HG02678 (cell line): Measurements from ENCODE around the gene GALNT10.
"Not testable (repeated sequence)": the region's sequence is repeated elsewhere in the genome, so short reads cannot be mapped to it uniquely, and the experiment has no call there.

Source experiments
- ATAC-seq: cut with Tn5 transposase; IDR thresholded peaks from one replicate; pipeline ENCODE4 v1.9.1; 2021; ENCODE audit warnings: mild to moderate bottlenecking, moderate library complexity; ENCODE audit not compliant: unreplicated experiment

GALNT10 gene, protein sequence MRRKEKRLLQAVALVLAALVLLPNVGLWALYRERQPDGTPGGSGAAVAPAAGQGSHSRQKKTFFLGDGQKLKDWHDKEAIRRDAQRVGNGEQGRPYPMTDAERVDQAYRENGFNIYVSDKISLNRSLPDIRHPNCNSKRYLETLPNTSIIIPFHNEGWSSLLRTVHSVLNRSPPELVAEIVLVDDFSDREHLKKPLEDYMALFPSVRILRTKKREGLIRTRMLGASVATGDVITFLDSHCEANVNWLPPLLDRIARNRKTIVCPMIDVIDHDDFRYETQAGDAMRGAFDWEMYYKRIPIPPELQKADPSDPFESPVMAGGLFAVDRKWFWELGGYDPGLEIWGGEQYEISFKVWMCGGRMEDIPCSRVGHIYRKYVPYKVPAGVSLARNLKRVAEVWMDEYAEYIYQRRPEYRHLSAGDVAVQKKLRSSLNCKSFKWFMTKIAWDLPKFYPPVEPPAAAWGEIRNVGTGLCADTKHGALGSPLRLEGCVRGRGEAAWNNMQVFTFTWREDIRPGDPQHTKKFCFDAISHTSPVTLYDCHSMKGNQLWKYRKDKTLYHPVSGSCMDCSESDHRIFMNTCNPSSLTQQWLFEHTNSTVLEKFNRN

DNA sequence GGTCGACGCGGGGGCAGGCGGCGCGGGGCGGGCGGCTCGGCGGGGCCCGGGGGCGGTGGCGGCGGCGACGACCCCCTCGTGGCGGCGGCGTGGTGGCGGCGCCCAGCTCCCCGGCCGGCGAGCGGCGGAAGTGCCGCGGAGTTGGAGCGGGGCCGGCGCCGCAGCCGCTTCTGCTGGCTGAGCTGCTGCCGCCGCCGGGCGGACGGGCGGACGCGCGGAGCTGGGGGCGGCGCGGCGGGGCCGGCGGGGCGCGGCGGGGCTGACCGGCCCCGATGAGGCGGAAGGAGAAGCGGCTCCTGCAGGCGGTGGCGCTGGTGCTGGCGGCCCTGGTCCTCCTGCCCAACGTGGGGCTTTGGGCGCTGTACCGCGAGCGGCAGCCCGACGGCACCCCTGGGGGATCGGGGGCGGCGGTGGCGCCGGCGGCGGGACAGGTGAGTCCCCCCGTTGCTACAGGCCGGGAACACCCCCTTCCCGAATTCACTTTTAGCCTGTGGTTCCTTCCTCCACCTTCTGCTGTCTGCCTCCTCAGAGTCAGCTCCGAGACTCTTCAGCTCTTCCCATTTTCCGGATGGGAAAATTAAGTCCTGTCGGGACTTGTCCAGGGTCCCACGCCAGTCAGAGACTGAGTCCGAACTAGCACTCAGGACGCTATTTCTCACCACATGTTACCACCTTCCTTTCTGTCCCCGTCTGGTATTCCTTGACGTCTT, at the start of gene GALNT10:
TSS of gene GALNT10 (plus strand) at position 139 of the 710 bp plus-strand sequence. CDS start at position 273, 134 bp downstream.
- ATAC-seq, result peak; percentile 68

DNA sequence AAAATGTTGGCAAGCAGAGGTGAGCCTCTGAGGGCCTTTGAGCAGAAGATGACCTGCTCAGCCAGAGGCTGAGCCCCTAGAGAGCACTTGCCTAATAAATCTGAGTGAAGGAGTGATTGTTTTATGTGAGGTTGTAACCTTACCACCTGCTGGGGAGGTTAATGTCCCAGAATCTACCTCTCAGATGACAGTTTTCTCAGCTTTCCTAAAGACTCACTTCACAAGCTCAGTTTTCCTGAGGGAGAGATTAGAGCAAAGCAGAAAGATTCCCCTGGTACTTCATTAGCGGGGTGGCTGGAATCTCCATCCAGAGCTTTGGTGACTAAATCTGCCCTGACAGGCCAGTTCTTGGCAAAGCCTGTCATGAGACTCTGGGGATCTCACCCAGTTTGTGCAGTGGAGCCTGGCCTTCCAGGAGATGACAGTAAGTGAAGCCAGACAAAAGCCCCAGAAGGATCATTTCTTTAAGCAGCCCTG, 48.8 kb upstream of the GALNT10 start:
- no peak for ATAC-seq

DNA sequence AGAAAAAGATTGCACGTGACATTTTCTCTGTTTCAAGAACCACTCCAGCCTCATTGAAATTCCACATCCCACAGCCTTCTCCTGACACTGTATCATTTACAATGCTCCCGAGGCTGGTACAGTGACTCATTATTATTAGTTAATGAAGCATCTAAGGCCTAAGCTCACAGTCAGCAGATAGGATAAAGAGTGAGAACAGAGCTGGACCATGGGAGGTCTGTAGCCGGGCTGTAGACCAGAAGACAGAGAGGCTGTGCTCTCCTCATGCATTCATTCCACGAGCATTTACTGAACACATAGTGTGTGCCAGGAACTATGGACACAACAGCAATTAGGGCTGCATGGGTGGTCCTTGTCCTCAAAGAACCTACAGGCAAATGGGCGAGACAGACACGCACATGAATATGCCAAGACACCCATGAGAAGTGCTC, 47.3 kb upstream of the GALNT10 start:
- ATAC-seq, result no peak

DNA sequence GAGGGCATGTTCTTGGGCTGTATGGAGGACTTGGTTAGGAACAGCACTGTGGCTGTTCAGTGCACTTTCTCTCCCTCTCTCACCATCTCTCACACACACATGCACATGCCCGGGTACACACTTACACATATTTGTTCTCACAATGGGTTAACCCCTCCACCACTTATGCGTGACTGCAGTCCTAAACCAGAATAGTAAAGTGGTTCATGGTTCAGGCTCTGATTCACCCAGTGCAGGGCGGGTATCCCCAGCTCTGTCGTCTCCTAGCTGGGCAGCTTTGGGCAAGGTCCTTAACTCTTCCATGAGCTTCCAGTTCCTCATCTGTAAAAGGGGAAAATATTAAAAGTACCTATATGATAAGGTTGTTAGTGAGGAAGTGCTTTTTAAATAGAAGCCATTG, 45.3 kb upstream of the GALNT10 start:
- ATAC-seq, result no peak

DNA sequence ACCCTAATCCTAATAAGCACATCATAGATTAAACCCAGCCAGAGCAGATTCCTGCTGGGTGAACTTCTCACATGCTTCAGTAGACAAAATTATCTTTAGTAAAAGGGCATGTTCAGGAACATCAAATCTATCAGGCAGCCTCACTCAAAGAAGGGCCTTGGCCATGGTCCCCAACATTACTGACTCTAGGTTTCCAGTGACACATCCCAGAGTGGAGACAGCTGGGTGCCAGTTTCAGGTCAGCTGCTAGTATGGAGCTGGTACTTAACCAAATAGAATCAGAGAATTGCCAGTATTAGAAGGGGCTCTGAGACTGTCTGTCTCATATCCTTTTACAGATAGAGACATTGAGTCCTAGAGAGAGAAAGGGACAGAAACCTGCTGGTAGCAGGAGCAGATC, 44.1 kb upstream of the GALNT10 start:
- no peak for ATAC-seq

DNA sequence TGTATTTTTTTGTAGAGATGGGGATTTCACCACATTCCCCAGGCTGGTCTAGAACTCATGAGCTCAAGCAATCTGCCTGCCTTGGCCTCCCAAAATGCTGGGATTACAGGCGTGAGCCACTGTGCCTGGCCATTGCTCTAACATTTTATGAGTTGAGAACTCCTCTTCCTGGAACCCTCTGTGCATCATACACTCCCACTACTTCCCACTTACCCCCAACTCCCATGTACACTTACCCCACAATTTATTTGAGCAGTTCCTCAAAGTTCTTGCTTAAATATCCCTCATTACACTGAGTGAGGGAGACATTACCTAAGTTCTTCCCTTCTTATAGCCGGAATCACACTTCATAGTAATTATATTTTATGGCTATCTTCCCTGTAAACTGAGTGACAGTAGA, 42.9 kb upstream of the GALNT10 start:
- ATAC-seq, result no peak

DNA sequence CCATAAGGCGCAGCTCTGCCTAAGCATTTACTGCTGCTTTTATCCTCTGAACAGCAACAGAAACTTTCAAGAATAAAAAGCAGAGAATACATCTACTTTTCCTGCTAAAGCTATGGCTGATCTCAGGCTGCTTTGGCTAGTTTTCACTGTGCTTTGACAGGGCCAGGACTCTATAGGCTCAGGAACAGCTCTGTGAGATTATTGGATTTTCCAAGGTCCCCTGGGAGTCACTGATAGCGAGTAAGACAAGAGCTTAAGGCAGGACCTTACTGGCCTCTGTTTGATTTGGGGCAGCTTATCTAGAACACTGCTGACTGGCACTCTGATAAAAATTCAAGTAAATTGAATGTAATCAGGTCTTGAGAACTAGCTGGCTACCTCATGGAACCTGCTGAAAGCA, 40.1 kb upstream of the GALNT10 start:
- ATAC-seq, result not testable (repeated sequence)

DNA sequence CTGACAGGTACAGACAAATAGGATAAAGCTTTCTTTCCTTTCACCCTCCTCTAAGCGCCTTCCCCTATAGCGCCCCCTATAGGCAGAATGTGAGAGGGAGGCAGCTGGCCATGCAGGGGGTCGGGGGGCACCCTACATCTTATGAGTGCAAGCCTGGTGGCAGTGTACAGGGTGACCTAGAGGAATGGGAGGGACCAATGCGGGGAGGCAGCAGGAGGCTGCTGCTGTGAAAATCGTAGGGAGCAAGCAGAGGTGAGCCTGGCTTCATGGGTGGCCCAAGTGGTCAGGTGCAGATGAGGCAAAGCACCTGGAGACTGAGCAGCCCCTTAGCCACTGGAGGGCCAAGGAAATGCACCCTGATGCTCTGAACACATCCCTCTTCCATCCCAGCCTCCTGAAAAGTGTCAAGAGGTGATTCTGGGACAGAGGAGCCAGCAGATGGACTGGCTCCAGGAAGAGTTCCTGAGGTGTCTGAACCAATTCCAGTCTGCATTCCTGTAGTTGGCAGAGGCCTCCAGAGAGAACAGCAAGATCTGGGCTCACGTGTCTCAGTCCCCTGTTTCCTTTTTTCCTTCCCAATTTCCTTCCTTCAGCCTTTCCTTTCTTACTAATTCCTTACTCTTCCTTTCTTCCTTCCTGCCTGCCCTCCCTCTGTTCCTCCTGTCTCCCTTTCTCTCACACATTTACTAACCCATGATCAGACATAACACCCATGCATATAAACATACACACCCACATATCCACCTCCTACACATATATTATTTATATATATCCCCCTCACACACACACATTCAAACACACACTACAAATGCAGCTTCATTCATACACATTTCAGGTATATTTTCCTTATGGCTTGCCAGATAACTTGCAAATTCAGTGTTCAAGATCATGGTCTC, 32.8 kb upstream of the GALNT10 start:
- no peak for ATAC-seq

DNA sequence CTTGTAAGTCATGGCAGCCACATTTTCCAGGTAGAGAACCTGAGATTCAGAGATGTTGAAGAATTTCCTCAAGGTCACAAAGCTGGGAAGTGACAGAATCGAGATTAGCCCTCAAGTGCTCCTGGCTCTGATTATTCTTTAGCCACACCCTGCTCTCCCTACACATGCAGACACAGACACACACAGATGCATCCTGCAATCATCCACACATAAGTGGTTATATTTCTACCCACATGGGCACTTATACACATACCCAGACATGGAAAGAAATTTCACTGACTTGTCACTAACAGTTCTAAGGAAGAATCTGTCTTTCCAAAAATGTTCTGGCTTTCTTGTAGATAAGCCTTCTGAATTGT, 32.2 kb upstream of the GALNT10 start:
- ATAC-seq, result no peak

DNA sequence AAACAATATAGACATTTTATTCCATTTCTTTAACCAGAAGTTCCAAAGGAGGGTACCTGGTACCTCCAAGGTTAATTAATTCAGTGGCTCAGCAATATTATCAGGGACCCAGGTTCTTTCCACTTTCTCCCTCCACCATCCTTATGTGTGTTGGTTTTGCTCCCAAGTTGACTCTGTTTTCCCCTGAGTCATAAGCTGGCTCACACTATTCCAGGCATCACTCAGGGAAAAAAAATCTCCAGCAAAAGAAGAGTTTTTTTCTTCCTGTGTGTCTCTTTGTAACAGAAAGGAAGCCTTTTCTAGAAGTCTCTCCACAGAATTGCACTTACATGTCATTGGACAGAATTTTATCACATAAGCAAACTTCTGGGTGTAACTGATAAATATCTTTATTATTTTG, 31.2 kb upstream of the GALNT10 start:
- ATAC-seq, result no peak

DNA sequence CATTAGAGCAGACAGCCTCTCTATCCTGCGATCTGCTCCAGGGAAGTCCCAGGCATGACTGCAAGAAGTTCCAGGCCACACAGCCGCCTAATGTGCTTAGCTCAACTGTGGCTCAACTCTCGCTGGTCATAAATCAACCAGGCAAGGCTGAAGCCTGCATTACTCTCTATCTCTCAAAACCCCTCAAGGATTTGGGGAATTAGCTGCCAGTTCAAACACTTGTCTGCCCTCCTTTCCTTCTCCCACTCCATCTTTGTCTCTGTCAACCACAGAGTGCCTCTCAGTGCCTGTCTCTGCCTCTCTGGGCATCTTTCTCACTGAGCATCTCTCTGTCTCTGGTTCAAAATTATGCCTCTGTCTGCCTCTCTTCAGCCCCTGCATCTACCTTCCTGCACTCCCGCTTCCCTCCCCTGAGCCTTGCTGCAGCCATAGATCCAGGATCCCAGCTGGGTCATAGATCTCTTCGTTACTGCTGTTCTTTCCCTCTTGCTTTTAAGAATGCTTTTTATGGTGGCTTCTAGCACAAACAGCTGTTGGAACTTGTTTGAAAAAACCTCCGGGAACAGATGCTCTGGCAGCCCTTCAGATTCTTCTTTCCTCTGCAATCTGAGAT, 27.9 kb upstream of the GALNT10 start:
- no peak for ATAC-seq

DNA sequence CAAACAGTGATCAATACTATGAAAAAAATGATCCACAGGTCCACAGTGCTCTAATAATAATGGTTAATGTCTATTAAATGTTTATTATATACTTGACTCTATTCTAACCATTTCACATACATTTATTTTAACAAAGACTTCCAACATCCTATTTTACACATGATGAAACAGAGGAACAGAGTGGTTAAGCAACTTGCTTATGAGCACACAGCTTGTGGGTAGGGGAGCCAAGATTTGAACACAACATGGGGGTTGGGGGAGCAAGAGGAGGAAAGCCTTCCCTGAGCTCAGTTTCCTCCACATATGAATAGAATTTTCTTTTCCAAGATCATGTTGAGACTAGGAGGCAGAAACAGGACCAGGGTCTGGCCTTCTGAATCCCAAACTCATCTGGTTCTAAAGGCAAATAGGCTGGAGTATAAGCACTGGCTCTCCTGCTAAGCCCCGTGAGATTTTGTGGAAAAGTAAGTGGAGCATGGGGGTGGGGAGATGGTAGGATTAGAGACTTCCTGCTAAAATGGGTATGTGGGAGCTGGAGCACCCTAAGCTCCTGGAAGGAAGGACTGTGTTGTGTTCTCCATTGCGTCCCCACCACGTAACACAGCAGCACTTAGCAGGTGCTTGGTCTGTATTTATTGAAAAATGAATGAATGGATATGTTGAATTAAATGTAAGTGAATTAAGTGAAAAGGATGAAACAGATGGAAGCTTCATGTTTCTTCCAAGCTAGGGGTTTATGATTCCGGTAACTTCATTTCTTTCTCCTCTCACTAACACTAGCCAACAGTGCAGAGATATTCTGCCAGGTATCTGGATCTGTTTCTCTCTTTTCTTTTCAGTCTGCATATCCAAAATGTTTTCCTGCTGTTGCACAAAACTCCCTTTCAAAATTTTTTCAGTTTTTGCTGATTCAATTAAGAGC, 26.9 kb upstream of the GALNT10 start:
- ATAC-seq, result no peak

DNA sequence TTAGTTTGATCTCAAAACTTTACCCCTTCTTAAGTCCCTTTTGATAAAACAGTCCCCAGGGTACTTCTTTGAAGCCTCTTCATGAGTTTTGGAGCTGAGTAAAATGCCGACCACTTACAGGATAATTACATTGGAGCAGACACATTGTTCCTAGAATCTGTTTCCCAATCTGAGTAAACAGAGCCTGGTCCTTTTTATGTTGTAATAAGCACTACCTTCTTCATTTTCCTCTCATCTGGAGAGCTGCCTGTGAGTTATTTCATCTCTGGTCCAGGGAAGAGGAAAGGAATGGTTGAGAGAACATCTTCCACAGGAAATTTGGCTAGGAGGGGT, 26.3 kb upstream of the GALNT10 start:
- ATAC-seq, result no peak

DNA sequence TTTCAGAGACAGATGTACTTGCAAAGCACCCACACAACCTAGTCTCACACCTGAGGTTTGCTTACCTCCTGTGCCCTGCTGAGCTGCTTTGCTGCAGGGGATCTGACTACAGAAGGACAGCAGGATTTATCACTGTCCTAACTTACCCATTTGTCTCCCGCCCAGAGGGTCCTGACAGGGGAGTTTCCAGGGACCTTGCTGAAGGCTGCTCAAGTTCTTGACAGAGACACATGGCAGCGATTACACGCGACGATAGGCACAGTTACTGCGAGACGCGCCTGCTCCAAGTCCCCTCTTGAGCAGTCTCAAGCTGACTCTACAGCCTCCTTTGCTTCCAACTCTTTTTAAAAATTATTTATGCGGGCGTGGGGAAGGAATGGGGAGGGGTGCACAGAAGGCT, 24.6 kb upstream of the GALNT10 start:
- ATAC-seq, result no peak

DNA sequence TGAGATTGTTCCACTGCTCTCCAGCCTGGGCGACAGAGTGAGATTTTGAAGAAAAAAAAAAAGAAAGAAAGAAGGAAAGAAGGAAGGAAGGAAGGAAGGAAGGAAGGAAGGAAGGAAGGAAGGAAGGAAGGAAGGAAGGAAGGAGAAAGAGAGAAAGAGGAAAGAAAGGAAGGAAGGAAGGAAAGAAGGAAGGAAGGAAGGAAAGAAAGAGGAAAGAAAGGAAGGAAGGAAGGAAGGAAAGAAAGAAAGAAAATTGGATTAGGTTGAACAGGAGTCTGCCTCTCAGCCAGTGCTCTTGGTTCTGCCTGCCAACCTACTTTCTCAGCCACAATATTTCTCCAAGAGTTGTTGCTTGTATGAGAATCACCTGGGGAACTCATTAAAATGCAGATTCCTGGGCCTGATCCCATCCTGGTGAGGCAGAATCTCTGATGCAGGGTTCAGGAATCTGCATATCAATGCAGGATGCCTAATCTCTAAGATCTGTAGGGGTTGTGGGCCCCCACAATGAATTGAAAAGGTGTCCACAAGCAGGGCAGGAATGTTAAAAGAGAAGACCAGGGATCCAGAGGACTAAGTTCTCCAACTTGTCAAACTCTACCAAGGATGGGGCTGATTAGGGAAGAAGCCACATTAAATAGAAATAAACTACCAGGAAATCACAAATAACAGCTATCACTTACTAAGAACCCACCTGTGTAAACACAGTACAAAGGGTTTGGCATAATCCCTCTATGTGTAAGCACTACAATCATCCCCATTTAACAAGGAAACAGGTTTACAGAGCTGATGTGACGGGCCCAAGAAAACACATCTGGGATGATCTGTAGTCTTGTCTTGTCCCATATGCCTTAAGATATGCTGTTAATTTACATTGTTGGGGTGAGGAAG, 23.4 kb upstream of the GALNT10 start:
- ATAC-seq, result no peak

DNA sequence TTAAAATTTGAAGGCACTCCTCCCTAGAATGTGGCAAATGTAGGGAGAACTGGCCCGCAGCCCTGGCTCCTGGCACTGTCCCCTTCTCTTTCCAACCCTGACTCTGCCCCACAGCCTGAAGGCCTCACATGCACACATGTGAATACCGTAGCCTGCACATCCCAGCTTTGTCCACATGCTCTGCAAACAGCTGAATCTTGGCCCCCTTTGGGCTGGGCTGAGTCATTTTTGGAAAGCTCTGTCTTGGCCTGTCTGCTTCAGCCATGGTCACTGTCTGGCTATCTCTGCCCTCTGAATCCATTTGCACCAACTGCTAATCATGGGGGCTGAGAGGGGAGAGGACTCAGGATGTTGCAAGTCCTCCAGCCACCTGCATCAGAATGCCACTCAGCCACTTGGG, 22.1 kb upstream of the GALNT10 start:
- no peak for ATAC-seq

DNA sequence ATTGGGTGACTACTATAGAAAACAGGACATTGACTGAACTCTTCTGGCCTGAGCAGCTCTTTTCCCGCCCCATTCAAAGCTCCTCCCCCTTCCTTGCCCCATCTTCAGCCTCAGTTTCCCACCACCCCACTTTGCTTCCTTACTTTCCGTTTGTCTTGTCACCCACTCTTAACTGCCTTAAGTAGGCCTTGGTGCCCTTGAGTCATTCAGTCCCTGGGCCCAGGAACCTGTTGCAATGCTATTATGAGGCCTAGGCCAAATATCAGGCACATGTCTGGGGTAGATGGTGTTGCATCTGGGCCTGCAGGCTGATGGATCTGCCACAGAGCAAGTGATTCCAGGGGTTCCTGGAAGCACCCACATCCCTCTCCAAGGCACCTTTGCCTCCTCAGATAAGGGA, 17.7 kb upstream of the GALNT10 start:
- no peak for ATAC-seq

DNA sequence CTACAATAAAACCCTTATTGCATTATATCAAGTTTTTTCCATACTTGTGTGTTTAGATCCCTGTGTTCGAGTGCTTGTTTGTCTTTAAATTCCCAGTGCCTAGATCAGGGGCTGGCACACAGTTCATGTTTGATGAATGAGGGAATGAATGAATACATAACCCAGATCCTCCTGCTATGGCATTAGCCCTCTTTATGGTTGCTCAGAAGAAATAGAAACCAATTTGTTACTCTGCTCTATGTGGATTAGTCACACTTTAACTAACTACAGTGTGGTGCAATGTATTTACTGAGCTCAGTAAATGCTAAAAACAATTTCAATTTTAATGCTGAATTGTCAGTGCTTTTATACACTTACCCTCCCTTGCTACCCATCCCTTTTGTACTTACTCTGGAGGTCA, 16.4 kb upstream of the GALNT10 start:
- no peak for ATAC-seq

DNA sequence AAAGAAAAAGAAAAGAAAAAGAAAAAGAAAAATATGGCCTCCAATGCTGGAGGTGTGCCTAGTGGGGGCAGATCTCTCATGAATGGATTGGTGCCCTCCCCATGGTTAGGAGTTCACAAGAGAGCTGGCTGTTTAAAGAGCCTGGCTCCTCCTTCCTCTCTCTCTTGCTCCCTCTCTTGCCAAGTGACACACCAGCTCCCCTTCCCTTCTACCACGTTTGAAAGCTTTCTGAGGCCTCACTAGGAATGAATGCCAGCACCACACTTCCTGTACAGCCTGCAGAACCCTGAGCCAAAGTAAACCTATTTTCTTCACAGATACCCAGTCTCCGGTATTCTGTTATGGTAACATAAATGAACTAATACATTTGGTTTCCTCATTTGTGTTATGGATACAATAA, 14.4 kb upstream of the GALNT10 start:
- no peak for ATAC-seq
